HS-27A (cell line): ENCODE results near the gene FCHO2.

Source experiments
- DNase-seq: peaks from one replicate; pipeline ENCODE4 v3.0.0-alpha.2; 2012; ENCODE audit warnings: low read depth, missing footprints

Gene FCHO2

DNA sequence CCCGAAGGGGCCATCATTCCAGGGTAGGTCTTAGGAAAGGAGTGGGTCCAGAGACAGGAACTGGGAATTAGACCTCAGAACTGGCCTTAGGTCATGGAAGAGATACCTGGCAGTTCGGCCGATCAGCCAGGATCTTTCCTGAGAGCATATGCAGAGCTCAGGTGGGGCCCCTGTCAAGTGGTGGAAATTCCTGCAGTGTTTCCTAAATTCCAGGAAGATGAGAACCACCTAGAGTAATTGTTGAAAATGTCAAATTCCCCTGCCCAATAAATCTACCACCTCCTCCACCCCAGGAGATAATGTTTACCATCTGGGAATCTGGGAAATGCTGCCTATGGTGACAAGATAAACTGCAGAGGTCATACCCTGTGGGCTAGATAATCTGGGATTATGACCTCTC is 179.2 kb downstream of the FCHO2 start:
- no peak for DNase-seq

DNA sequence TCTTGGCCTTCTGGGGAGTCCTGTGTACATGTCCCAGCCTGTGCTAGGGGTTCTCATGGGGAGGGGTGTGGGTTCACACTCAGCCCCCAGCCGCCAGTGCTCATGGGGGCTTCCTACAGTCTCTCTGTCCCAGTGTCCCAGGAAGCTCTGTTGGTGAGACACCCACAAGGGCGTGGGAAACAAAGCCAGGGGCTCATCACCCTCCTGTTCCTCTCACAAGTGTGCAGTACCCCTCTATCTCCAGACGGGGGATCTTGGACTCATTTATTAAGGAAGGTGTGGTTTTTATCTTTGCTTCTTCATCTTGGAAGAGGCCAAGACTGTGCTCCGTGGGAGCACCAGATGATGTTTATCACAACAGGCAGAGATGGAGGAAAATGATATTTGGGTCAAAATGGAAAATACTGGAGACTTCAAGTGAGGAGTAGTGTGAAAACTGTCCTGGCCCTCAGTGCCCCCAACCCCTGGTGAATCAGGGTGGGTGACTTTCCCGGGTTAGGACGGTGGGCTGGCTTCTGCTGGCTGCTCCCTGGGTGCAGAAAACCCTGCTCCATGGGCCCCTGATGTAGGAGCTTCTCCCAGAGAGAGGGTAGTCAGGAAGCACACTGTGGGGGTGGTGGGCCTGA is 179.7 kb downstream of the FCHO2 start:
- DNase-seq: no peak

DNA sequence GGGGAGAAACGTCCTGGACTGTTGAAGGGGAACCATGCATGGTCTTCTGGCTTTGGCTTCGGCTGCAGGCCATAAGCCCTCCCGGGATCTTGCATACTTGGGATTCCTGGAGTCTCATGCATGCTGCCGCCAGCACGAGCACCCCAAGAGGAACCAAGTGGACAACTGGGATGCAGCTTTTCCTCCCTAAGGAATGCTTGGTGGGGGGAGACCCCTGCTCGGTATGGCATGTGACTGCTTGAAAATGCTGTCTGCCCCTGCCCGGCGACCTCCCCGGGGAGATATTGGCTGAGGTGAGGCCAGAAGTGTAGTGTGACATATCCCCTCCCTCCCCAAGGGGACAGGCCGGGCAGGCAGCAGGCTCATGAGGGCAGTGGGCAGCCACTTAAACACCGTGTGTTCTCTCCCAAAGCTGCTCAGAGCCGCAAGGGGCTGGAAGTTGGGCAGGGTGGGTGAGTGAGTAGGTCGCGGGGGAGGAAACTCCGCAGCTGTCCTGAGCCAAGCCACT is 180.3 kb downstream of the FCHO2 start:
- no peak for DNase-seq

DNA sequence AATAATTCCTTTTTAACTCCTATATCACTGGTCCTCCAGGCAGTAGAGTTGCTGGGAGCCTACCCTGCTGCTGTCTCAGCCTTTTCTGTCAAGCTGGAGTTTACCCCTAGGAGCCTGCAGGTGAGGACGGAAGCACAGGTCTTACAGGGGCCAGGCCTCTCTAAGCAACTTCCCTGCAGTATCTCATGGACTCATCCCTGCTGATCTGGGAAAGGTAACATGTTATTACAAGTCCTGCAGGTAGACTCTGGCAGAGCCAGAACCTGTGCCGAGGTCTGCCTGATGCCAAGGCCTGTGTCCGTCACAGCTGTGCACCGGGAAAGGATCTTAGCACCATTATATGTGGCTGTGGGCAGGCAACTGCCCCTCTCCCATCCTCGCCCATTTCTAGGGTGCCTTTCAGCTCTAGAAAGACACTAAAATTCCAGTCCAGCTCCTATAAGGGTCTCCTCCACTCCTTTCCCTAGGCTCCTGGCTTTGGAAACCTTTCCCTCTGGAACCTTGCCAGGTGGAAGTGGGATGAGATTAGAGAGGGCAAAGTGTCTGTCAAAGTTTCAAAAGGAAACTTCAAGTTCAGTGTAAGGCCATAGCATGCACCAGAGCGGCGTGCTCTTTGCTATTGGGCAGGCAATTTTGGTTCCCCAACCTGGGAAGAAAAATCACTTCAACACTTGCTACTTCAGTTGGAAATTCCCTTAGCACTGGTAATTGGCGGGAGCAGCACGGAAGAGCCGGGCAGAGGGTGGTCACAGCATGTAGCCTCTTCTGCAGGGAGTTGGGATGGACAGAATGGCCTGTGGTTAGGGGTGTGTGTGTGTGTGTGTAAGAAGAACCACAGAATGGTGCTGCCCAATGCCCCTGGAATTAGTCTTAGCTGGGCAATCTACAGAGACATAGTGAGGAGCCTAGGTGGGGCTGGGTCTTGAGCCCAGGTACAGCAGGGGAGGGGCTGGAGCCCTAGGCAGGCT is 182.0 kb downstream of the FCHO2 start:
- DNase-seq: no peak

DNA sequence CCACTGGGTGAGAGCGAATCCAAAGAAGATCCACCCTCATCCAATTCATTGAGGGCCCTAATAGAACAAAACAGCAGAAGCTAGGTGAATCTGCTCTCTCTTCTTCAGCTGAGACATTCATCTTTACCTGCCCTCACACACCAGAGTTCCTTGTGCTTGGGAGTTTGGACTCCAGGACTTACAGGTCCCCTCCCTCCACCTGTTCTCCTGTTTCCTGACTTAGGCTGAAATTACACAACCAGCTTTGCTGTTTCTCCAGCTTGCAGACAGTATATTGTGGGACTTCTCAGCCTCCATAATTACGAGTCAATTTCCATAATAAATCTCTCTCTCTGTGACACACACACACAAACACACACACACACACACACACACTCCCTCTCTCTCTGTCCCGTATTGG is 183.6 kb downstream of the FCHO2 start:
- DNase-seq: no peak
